IPS-15b (cell line): ENCODE data around the gene NLRP6.

ENCODE experiments used
- H3K27me3 ChIP-seq: one replicate; pipeline ENCODE4 v1.6.1; 2013; ENCODE audit warnings: low read length; ENCODE audit not compliant: control insufficient read depth, insufficient read depth
- H3K36me3 ChIP-seq: one replicate; pipeline ENCODE4 v1.6.1; 2013; ENCODE audit warnings: low read length; ENCODE audit not compliant: control insufficient read depth, insufficient read depth
- H3K4me1 ChIP-seq: one replicate; pipeline ENCODE4 v1.6.1; 2013; ENCODE audit warnings: mild to moderate bottlenecking, low read length; ENCODE audit not compliant: control insufficient read depth, insufficient read depth
- H3K4me3 ChIP-seq: one replicate; pipeline ENCODE4 v1.5.1; 2013; ENCODE audit warnings: low read depth, low read length
- H3K9ac ChIP-seq: one replicate; pipeline ENCODE4 v1.6.1; 2013; ENCODE audit warnings: low read depth, mild to moderate bottlenecking, low read length
- H3K9me3 ChIP-seq: one replicate; pipeline ENCODE4 v1.6.1; 2013; ENCODE audit warnings: mild to moderate bottlenecking, low read length; ENCODE audit not compliant: control insufficient read depth, insufficient read depth

Gene NLRP6

DNA sequence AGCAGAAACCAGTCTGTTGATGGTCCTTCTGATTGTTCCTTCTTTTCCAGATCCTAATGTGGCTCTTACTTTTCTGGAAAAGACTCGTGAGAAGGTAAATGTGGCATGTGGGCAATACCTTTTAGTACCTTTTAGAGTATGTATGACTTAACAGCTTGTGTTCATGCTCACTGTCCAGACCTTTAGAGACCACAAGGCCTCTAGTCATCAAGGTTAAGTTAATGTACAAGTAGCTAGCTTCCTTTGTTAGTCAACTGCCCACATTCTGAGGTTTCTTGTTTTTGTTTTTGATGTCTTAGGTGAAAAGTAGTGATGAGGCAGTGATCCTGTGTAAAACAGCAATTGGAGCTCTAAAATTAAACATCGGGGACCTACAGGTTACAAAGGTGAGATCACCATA lies 33.8 kb upstream of the NLRP6 start:
- Histone ChIP-seq H3K36me3 (peaks cover 29% of the 10 kb centered on the region), H3K9ac (no peak overlapping the region), H3K4me1 (no peaks in the 10 kb centered on the region), H3K9me3 (no peaks in the 10 kb centered on the region), H3K4me3 (no peak overlapping the region), H3K27me3 (no peaks in the 10 kb centered on the region)

DNA sequence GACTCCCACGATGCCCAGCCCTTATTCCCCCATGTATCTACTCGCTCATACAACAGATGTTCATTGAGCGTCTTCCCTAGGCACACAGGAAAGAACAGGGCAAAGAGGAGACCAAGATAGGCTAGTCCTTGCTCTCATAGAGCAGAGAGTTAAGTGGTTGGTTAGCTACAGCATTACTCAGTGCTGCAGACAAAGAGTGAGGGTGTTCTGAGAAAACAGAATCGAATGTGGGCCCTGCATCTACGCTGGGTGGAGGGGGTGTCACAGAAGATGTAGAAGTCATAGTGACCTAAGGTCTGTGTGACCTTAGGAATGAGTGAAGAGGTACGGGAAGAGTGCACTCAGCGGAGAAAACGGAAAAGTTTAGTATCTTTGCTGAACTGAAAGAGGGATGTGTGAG lies 29.1 kb upstream of the NLRP6 start:
- H3K27me3 ChIP-seq: no peaks in the 10 kb centered on the region
- no peaks in the 10 kb centered on the region for H3K9me3 ChIP-seq
- H3K4me1 ChIP-seq: no peaks in the 10 kb centered on the region
- H3K36me3 ChIP-seq: peaks cover 51% of the 10 kb centered on the region
- H3K9ac ChIP-seq: no peak overlapping the region
- H3K4me3 ChIP-seq: no peak overlapping the region

DNA sequence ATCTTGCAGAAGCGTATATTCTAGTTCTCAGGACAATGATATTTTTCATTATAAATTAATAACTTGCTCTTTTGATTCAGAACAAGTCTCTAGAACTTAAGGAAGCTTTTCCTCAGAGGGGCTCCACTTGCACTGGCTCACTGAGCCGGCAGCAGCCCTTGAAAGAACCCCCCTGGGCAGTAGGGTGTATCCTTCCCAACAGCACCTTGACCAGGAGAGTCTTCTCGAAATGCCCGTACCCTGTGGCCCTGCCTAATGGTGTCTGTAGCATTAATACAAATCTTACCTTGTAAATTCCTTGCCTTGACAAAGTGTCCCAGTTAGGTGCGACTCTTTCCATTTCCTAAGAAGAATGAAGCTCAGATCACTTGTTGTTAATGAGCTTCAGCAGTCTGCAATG lies 27.9 kb upstream of the NLRP6 start:
- Histone ChIP-seq H3K27me3 (no peaks in the 10 kb centered on the region), H3K4me3 (no peak overlapping the region), H3K9me3 (no peaks in the 10 kb centered on the region), H3K9ac (no peak overlapping the region), H3K4me1 (no peaks in the 10 kb centered on the region), H3K36me3 (peaks cover 48% of the 10 kb centered on the region)

DNA sequence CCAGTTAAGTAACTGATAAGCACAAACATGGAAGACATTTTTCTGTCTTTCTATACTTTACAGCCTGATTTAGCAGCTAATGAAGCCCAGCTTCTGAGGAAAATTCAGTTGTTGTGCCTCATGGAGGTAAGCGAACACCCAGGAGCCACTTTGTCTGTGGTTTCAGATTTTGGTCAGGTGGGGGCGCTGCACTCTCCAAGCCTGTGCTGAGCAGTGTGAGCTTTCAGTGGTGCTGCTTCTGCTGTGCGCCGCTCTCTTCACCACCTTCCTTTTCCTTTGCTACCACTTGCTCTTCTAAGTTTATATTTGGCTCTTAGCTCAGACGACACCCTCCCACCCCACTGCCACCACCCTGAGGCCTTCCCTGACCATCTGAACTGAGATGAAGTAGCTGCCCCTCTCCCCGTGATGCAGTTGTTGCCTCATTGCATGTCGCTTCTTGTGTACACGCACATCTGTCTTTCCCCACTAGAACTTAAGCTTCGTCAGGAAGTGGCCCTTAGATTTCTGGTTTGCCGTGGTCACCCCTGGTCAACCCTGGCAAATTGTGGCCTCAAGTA lies 27.4 kb upstream of the NLRP6 start:
- no peak overlapping the region for H3K9ac ChIP-seq
- H3K4me1 ChIP-seq: no peaks in the 10 kb centered on the region
- no peak overlapping the region for H3K4me3 ChIP-seq
- no peaks in the 10 kb centered on the region for H3K9me3 ChIP-seq
- peaks cover 43% of the 10 kb centered on the region for H3K36me3 ChIP-seq
- no peaks in the 10 kb centered on the region for H3K27me3 ChIP-seq

DNA sequence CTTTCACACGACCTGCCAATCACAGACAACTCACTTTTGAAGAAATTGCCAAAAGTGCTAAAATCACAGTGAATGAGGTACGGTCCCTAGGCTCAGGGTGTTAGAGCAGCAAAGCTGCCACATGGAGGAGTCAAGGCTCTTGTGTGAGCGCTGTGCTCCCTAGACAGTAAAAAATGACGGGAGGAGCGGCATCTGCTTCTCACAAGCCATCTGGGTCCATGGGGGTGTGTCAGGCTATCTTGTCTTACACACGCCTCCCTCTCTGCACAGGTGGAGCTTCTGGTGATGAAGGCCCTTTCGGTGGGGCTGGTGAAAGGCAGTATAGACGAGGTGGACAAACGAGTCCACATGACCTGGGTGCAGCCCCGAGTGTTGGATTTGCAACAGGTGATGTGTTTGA lies 26.7 kb upstream of the NLRP6 start:
- Histone ChIP-seq H3K4me3 (no peak overlapping the region), H3K36me3 (peaks cover 39% of the 10 kb centered on the region), H3K27me3 (no peaks in the 10 kb centered on the region), H3K9ac (no peak overlapping the region), H3K4me1 (no peaks in the 10 kb centered on the region), H3K9me3 (no peaks in the 10 kb centered on the region)

- H3K36me3 ChIP-seq: peaks cover 33% of the 10 kb centered on the region
- no peak overlapping the region for H3K9ac ChIP-seq
- no peaks in the 10 kb centered on the region for H3K9me3 ChIP-seq
- no peaks in the 10 kb centered on the region for H3K4me1 ChIP-seq
- H3K27me3 ChIP-seq: no peaks in the 10 kb centered on the region
- H3K4me3 ChIP-seq: no peak overlapping the region
Observed at GRCh38 chr11:252666-253065, 25.5 kb upstream of the NLRP6 start.

DNA sequence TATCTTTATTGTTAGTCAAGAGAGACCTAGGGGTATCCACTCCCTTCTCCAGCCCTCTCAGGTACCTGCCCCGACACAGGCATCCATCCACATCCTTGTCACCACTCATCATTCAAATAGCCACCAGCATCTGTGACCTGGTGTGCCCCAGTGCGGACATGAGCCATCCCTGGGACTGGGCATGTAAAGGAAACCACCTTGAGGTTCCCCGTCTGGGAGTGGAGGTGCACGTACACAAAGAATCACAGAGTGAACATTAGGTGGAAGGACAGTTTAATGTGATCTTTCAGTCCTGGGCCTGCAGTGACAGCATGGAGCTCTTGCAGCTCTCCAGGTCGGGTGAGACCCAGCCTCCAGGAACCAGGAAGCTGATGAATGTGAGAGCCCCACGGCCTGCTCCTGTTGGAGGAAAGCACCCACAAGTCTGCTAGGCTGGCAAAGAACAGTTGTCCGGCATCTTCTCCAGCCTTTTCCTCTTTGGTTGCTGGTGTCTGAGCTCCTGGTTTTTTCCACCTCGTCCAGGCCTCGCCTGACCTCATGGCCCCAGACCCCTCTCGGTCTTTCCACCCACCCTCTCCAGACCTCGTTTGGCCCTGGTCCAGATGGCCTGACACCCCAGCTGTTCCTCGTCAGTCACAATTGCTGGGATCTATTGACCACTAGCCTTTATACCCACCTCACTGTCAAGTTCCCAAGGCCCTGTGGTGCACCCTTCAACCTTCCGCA lies 24.9 kb upstream of the NLRP6 start:
- Histone ChIP-seq H3K4me1 (no peaks in the 10 kb centered on the region), H3K4me3 (no peak overlapping the region), H3K9ac (no peak overlapping the region), H3K27me3 (no peaks in the 10 kb centered on the region), H3K36me3 (peaks cover 33% of the 10 kb centered on the region), H3K9me3 (no peaks in the 10 kb centered on the region)

DNA sequence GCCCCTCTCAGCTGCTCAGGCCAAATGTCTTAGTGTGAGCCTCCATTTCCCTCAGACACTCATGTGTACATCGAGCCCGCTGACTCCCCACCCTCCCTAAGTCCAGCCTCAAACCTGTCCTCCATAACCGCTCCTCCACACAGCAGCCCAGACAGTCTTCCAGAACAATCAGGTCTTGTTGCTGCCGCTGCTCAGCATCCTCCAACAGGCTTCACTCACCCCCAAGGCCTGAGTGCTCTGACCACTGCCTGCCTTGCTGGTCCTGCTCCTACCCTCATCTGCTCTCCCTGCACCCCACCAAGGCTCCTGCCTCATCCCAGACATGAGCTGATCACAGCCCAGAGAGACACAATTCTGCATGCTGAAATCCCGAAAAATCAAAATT lies 24.3 kb upstream of the NLRP6 start:
- no peaks in the 10 kb centered on the region for H3K4me1 ChIP-seq
- H3K36me3 ChIP-seq: peaks cover 32% of the 10 kb centered on the region
- no peak overlapping the region for H3K9ac ChIP-seq
- H3K9me3 ChIP-seq: no peaks in the 10 kb centered on the region
- H3K4me3 ChIP-seq: no peak overlapping the region
- no peaks in the 10 kb centered on the region for H3K27me3 ChIP-seq

DNA sequence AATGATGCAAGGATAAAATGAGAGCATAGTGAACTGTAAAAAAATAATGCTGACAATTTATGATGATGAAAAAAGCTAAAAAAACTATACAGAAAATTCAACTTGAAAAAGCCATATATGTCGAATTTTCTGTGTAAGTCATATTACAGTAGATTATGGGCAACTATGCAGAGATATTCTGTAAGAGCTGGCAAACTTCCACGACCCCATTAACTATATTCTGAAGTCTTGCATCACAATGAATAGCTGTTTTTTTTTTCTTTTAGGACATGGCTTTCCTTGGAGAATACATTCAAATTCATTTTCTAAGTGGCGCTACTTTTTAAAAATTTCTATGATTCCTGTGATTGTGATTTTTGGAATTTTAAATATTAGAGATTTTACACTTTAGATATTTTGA lies 23.0 kb upstream of the NLRP6 start:
- Histone ChIP-seq H3K36me3 (peaks cover 30% of the 10 kb centered on the region), H3K4me1 (no peaks in the 10 kb centered on the region), H3K27me3 (no peaks in the 10 kb centered on the region), H3K9me3 (no peaks in the 10 kb centered on the region), H3K4me3 (no peak overlapping the region), H3K9ac (no peak overlapping the region)

DNA sequence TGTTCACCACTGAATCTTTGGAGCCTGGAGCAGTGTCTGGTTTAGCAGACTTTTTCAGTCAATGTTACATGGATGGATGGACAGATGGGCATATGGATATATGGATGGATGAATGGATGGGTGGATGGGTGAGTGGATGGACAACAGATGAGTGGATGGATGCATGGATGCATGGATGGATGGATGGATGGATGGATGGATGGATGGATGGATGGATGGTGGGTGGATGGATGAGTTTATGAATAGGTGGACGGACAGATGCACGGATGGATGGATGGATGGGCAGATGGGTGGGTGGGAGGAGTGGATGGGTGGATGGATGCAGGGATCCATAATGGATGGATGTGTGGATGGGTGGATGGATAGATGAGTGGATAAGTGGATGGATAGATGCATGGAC lies 22.4 kb upstream of the NLRP6 start:
- no peaks in the 10 kb centered on the region for H3K4me1 ChIP-seq
- H3K36me3 ChIP-seq: peaks cover 30% of the 10 kb centered on the region
- H3K27me3 ChIP-seq: no peaks in the 10 kb centered on the region
- no peak overlapping the region for H3K9ac ChIP-seq
- H3K9me3 ChIP-seq: no peaks in the 10 kb centered on the region
- H3K4me3 ChIP-seq: no peak overlapping the region

GRCh38 chr11:256952-257737 lies 21.1 kb upstream of the NLRP6 start:
- H3K4me3 ChIP-seq: no peak overlapping the region
- no peaks in the 10 kb centered on the region for H3K27me3 ChIP-seq
- no peaks in the 10 kb centered on the region for H3K4me1 ChIP-seq
- H3K36me3 ChIP-seq: peaks cover 17% of the 10 kb centered on the region
- H3K9ac ChIP-seq: no peak overlapping the region
- H3K9me3 ChIP-seq: no peaks in the 10 kb centered on the region
